HFFc6 (cell line): ENCODE measurements around the gene RAPSN. TPM values are rescaled to one million over a fixed set of nuclear protein-coding genes. Genes with fewer than 3 reads are reported as not detected.
A peak's percentile ranks its signal among the peaks of the same experiment; 100 is the strongest.

Source experiments
- DNase-seq: peaks from one replicate; pipeline ENCODE4 v3.0.0-alpha.2; 2018
- H3K27ac Mint-ChIP-seq: 2 replicates; pipeline ENCODE4 v1.8.0; 2020; ENCODE audit warnings: mild to moderate bottlenecking, mixed read lengths
- H3K27me3 Mint-ChIP-seq: 2 replicates; pipeline ENCODE4 v1.8.0; 2021; ENCODE audit warnings: mild to moderate bottlenecking, moderate library complexity, mixed read lengths; ENCODE audit not compliant: insufficient read depth
- H3K36me3 Mint-ChIP-seq: 2 replicates; pipeline ENCODE4 v1.8.0; 2021; ENCODE audit warnings: low read depth, mixed read lengths
- H3K4me1 Mint-ChIP-seq: 2 replicates; pipeline ENCODE4 v1.8.0; 2020; ENCODE audit warnings: low read depth, mixed read lengths
- H3K4me3 Mint-ChIP-seq: 2 replicates; pipeline ENCODE4 v1.8.0; 2020; ENCODE audit warnings: mild to moderate bottlenecking, moderate library complexity, mixed read lengths
- H3K9me3 Mint-ChIP-seq: 2 replicates; pipeline ENCODE4 v1.8.0; 2020; ENCODE audit warnings: mild to moderate bottlenecking, mixed read lengths
- total RNA-seq, 6 experiments: library from RNA; stranded (reverse); fragmentation: NEBNext Ultra II Directional; extraction: Animal tissue kit (Norgen Biotek cat#: 25700); gene quantifications; 2 replicates in 1 of 6; 3 replicates in 5 of 6; pipeline ENCODE4 v1.2.3, GENCODE V29; 2021
- TF ChIP-seq, protein P1 (sequence below): fragments of 200-600 bp; sonication (generic); IDR thresholded peaks from 2 replicates; pipeline ENCODE4 v1.5.0; 2021; ENCODE audit warnings: antibody characterized with exemption, mild to moderate bottlenecking

RAPSN gene
- total RNA-seq, 6 experiments from 2014 or later, result 0.22 TPM; not detected in 5

DNA sequence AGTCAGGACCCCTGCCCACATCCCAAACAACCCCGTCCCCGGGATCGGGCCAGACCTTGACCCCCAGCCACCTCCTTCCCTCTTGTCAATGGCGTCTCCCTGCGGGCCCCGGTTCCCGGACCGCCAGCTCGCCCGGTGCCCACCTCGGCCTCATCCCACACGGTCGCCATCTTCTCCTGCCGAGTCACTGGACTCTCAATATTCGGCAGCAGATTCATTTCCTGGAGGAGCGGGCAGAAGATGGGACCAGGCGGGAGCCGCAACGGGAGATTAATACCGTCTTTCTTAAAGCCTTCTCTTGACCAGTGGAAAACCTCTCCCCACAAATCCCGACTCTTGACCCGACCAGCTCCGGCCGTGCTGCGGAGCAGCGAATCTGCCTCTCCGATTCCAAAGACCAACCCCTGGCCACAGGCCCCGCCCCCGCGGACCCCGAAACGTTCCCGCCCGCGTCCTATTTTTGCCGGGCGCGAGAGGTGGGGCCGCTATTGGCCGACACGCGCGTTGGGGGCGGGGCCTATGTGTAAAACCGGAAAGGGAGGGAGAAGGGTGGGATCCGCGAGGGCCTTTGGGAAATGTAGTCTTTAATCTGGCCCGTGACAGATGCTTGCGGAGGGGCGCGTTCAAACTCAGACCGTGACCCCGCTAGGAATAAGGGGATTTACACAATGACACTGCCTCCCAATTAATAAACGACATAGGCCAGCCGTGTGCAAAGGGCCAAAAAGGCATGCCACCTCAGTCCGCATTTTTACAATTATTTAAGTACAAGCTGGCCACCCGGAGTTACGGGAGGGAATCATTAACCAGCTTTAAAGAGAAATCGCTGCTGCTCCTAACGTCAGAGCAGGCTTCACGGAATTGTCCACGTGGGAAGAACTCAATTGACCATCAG lies 22.6 kb downstream of the RAPSN start, which contains the start of gene PSMC3:
TSS of gene PSMC3 (minus strand) at position 378 of the 895 bp plus-strand sequence. CDS start at position 218, 160 bp downstream.
- TF ChIP-seq, protein P1, sequence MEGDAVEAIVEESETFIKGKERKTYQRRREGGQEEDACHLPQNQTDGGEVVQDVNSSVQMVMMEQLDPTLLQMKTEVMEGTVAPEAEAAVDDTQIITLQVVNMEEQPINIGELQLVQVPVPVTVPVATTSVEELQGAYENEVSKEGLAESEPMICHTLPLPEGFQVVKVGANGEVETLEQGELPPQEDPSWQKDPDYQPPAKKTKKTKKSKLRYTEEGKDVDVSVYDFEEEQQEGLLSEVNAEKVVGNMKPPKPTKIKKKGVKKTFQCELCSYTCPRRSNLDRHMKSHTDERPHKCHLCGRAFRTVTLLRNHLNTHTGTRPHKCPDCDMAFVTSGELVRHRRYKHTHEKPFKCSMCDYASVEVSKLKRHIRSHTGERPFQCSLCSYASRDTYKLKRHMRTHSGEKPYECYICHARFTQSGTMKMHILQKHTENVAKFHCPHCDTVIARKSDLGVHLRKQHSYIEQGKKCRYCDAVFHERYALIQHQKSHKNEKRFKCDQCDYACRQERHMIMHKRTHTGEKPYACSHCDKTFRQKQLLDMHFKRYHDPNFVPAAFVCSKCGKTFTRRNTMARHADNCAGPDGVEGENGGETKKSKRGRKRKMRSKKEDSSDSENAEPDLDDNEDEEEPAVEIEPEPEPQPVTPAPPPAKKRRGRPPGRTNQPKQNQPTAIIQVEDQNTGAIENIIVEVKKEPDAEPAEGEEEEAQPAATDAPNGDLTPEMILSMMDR, result no peak
- H3K9me3 Mint-ChIP-seq, result no peaks in the 10 kb centered on the region
- H3K4me1 Mint-ChIP-seq, result peaks cover 26% of the 10 kb centered on the region
- peak within 1 kb of the TSS; percentile 99 for H3K4me3 Mint-ChIP-seq
- H3K36me3 Mint-ChIP-seq, result peaks cover 28% of the 10 kb centered on the region
- peaks cover 2% of the 10 kb centered on the region for H3K27me3 Mint-ChIP-seq
- H3K27ac Mint-ChIP-seq, result peak within 1 kb of the TSS; percentile 100
- DNase-seq, result peak; percentile 95

DNA sequence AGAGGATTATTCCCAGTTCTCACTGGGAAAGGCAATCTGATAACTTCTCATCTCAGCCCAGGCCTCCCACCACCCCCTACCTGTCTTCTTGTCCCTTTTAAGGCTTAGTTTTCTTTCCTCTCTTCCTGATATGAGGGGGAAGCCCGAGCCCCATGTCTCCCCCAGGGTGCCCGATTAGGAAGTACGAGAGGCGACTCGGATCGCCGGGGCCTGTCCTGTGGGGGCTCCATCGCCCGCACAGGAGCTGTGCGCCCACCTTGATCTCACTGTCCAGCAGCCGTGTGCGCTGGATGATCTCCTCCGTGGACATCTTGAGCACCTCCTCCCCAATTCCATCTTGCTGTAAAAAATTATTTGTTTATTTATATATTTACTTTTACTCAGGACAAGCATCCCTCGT lies 23.3 kb downstream of the RAPSN start:
- H3K4me1 Mint-ChIP-seq, result peaks cover 26% of the 10 kb centered on the region
- peaks cover 28% of the 10 kb centered on the region for H3K36me3 Mint-ChIP-seq
- no peaks in the 10 kb centered on the region for H3K9me3 Mint-ChIP-seq

DNA sequence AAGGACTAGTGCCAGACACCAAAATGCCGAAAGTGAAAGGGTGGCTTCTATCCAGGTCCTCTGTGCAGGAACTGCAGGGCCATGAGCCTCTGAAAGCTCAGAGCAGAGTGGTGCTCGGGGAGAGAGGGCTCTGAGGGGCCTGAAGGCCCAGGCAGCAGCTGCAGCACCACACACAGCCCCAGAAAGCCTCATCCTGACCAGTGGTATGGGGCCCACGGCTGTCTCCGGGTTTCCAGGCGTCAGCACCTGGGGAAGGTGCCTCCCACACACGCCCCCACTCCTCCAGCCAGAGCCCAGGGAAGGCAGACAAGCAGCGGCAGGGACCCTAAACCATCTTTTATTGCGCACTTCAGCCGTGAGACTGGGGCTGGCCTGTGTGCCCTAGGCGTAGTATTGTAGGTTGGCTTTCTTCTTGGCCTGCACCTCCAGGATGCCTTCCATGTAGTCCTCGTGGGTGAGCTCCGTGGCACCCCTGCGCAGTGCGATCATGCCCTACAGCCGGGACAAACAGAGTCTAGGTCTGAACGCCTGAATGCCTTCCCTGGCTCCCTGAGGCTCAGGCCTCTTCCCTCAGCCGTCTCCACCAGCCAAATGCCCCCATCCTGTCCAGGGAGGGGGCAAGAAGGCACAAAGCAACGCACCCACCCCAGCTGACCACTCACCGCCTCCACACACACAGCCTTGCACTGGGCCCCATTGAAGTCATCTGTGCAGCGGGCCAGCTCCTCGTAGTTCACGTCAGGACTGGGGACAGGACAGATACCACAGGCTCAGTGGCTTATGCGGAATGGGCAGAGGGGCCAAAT lies 30.3 kb downstream of the RAPSN start:
- peaks cover 26% of the 10 kb centered on the region for H3K36me3 Mint-ChIP-seq
- DNase-seq, result no peak
- H3K27ac Mint-ChIP-seq, result peak overlapping the region; percentile 68
- H3K9me3 Mint-ChIP-seq, result no peaks in the 10 kb centered on the region
- H3K4me3 Mint-ChIP-seq, result peak overlapping the region; percentile 42; the same call in 1 of the 2 replicates
- TF ChIP-seq, protein P1, result no peak
- H3K4me1 Mint-ChIP-seq, result peaks cover 36% of the 10 kb centered on the region
- peaks cover 9% of the 10 kb centered on the region; the same call in 1 of the 2 replicates for H3K27me3 Mint-ChIP-seq

More for the DNA sequence above, 23.3 kb downstream of the RAPSN start:
- TF ChIP-seq, protein P1, result no peak
- DNase-seq, result no peak
- Mint-ChIP-seq H3K27ac (peak overlapping the region; percentile 100), H3K4me3 (peak overlapping the region; percentile 99), H3K27me3 (peaks cover 2% of the 10 kb centered on the region)

DNA sequence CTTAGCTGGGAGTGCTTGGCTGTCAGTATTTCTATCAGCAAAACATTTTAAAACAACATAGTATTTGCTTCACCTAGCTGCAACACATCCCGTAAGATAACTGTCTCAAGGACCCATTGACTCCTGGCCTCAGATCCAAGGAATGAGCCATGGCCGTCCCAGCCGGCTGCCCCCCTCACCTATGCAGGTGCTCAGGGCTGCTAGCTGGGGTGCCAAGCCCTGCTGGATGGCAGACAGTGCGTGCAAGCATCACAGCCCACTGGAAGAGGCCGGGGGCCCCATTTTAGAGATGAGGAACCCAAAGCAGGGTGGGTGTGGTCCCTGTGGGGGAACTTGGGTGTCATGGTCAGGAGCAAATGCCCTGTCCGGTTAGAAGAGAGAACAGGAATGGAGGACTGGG lies 31.2 kb downstream of the RAPSN start:
- Mint-ChIP-seq H3K4me1 (peaks cover 43% of the 10 kb centered on the region), H3K27ac (peak overlapping the region; percentile 68), H3K4me3 (peak overlapping the region; percentile 42; the same call in 1 of the 2 replicates), H3K27me3 (peaks cover 9% of the 10 kb centered on the region; the same call in 1 of the 2 replicates), H3K9me3 (no peaks in the 10 kb centered on the region), H3K36me3 (peaks cover 32% of the 10 kb centered on the region)
- no peak for DNase-seq
- TF ChIP-seq, protein P1, result no peak

DNA sequence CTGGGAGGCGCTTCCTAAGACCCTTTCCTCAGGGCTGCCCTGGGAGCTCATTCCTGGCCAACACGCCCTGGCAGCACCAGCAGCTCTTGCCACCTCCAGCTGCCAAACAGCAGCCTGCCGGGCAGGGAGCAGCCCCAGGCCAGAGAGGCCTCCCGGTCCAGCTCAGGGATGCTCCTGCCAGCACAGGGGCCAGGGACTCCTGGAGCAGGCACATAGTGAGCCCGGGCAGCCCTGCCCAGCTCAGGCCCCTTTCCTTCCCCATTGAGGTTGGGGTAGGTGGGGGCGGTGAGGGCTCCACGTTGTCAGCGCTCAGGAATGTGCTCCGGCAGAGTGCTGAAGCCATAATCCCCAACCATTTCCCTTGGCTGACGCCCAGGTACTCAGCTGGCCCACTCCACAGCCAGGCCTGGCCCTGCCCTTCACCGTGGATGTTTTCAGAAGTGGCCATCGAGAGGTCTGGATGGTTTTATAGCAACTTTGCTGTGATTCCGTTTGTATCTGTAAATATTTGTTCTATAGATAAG lies 32.9 kb downstream of the RAPSN start:
- Mint-ChIP-seq H3K27me3 (peaks cover 9% of the 10 kb centered on the region; the same call in 1 of the 2 replicates), H3K27ac (peak overlapping the region; percentile 88), H3K4me1 (peaks cover 43% of the 10 kb centered on the region), H3K4me3 (peak overlapping the region; percentile 61), H3K9me3 (no peaks in the 10 kb centered on the region), H3K36me3 (peaks cover 32% of the 10 kb centered on the region)
- TF ChIP-seq, protein P1, result no peak
- peak; percentile 92 for DNase-seq
